AG09319 (cell line): Measurements from ENCODE around the gene DOK7.

Experiments used
- DNase-seq: peaks from one replicate; pipeline ENCODE4 v3.0.0-alpha.2; 2010; ENCODE audit warnings: low read depth; ENCODE audit errors: extremely low read depth
- CTCF ChIP-seq: IDR thresholded peaks from 2 replicates; pipeline ENCODE4 v1.5.1; 2011; ENCODE audit warnings: low read depth, mild to moderate bottlenecking, inconsistent platforms, low read length, moderate library complexity

The DOK7 gene

DNA sequence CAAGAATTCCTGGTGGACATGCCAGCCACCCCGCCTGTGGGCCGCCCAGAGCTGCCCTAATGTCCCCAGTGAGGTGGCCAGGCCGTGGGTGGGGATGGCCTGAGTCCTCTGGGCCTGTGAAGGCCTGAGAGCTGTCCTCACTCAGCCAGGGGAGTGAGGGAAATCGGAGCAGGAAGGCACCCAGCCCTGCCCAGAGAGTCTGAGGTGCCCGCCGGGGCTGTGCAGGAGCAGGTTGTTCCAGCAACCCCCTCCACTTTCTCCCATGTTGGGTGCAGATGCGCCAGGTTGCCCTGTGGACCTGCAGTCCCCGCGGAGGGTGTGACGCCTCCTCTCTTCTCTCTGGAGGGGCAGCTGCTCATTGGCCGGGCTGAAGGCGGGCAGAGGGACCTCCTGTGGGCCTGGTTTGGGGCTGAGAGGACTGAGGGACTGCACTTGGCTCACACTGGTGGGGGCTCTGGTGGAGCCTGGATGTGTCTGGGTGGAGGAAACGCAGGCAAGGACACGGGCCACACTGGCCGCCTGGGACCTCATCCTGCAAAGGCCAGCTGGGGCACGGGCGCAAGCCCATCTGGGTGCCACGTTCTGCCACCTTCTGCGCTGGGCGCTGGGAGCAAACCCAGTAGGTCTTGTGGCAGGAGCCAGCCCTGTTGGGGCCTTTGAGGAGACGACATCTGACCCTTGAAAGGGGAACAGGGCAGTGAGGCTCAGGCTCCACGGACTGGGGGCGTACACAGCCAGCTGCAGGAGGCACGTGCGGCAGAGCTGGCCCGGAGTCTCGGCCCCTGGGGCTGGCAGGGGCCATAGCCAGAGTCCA, 14.0 kb downstream of the DOK7 start:
- no peak for DNase-seq
- no peak for TF ChIP-seq CTCF

DNA sequence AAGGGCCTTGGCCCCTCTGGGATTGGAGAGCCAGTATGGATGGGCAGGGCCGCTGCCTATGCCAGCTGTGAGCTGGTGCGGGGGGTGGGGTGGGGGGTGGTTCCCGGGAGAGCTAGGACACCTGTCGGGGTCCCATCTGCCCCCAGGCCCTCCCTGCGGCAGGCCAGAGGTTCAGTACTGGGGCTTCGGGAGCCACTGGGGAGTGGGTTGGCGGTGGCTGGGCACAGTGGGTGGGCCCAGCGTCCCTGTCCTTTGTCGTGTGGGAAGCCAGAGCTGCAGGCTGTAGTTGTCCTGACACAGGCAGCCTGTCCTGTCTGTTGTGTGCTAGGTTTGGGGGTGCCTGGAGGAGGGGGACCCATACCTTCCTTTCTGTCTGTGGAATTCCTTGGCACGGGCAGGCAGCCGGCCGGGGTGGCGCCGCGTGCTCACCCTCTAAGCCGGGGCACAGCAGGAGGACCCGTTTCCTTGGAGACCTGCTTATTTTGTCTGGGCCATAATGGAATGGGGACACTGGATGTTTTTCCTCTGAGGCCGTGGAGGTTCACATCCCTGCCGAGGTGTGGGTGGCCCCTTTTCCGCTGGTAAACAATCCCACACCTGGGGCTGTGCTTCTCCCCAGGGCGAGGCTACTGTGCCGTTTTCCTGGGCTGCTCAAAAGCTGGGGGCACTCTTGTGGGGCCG, 14.8 kb downstream of the DOK7 start:
- no peak for TF ChIP-seq CTCF

DNA sequence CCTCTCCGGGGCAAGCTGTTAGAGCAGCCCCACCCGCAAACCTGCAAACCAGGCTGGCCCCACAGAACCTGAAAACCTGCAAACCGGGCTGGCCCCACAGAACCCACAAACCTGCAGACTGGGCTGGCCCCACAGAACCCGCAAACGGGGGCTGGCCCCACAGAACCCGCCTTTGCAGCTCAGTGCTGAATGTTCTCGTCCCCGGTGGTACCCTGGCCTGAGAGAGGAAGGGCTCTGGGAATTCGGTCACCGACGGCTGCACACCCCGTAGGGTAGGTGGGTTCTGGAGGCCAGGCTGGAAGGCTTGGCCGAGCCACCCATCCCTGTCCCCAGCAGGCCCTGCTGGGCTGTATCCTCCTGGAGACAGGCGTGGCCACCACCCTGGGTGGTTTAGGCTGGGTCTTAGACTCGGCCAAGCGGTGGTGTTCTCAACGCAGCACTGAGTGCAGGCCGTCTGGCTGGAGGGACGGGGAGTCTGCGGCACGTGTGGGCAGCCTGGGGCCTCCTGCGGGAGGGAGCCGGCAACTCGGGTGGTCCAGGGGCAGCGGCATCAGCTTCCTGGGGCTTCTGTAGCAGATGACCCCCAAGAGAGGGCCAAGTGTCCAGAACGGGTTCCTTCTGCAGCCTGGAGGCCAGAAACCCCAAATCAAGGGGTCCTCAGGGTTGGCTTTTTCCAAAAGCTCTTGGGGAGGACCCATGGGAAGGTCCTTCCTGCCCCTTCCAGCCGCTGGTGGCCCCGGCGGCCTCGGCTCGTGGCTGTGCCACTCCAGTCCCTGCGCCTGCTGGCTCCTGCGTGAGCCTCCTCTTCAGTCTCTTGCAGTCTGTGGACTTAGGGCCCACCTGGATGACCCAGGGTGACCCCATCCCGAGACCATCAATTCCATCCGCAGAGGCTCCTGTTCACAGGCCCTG, 15.6 kb downstream of the DOK7 start:
- TF ChIP-seq CTCF, result no peak
- no peak for DNase-seq

More for the DNA sequence above, 14.8 kb downstream of the DOK7 start:
- no peak for DNase-seq

GRCh38 chr4:3479358-3480101, 16.4 kb downstream of the DOK7 start:
- TF ChIP-seq CTCF, result no peak
- DNase-seq, result no peak

DNA sequence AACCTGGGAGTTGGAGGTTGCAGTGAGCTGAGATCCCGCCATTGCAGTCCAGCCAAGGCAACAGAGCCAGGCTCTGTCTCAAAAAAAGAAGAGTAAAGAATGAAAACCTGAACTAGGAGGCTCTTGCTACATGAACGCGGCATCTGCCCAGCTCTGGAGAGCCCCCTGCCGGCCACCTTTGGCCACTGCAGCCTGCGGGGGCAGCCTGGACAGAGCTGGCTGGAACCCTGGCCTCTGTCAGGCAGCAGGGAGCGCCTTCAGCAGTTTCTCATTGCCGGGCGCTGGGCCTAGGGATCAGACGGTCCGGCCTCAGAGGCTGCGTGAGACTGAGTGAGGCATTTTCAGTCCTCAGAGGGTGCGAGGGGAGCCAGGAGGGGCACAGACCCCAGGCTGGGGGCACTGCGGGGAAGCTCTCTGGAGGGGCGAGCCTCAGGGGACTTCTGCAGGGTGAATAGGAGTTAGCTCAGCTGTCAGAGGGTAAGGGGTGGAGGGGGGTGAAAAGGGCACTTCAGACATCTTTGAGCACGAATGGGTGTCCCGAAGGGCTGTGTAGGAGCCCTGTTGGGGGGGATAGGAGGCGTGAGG, 17.5 kb downstream of the DOK7 start:
- TF ChIP-seq CTCF, result peak; percentile 100
- DNase-seq, result peak; percentile 27

- DNase-seq, result no peak
Observed at GRCh38 chr4:3481113-3481531, 18.0 kb downstream of the DOK7 start.

More at GRCh38 chr4:3481113-3481531, 18.0 kb downstream of the DOK7 start:
- TF ChIP-seq CTCF, result no peak
